Astrocyte (in vitro differentiated cells and primary cell): Measurements from ENCODE around the gene PPP1R15B.

Source experiments
- CTCF ChIP-seq: IDR thresholded peaks from 2 replicates; pipeline ENCODE4 v1.5.1; 2011; ENCODE audit warnings: low read depth, mild to moderate bottlenecking, inconsistent platforms, low read length, moderate library complexity; ENCODE audit not compliant: insufficient read depth
- EZH2 ChIP-seq: IDR thresholded peaks from 2 replicates; pipeline ENCODE4 v1.6.1; 2012; ENCODE audit warnings: mild to moderate bottlenecking, low read length, inconsistent platforms; ENCODE audit not compliant: insufficient read depth

- no peak for TF ChIP-seq CTCF
- TF ChIP-seq EZH2: no peak
Measured at GRCh38 chr1:204413170-204413535, 1.5 kb upstream of the PPP1R15B start.
